Testis (tissue), 2 donors: Measurements from ENCODE around the gene LZTS2.

Experiments used
- POLR2A ChIP-seq: fragments of 450-650 bp; IDR thresholded peaks from one replicate; pipeline ENCODE4 v1.6.1; 2017; ENCODE audit warnings: antibody characterized with exemption, mild to moderate bottlenecking, moderate library complexity
- TF ChIP-seq, protein P1 (sequence below), 3 experiments: fragments of 450-650 bp in 2 of 3; fragments of 200-600 bp in 1 of 3; sonication (generic) in 1 of 3; IDR thresholded peaks; one replicate each; pipeline ENCODE4 v1.5.1; 2016 to 2019; ENCODE audit warnings: antibody characterized with exemption in 3 of 3, mild to moderate bottlenecking in 2 of 3, moderate library complexity in 1 of 3

DNA sequence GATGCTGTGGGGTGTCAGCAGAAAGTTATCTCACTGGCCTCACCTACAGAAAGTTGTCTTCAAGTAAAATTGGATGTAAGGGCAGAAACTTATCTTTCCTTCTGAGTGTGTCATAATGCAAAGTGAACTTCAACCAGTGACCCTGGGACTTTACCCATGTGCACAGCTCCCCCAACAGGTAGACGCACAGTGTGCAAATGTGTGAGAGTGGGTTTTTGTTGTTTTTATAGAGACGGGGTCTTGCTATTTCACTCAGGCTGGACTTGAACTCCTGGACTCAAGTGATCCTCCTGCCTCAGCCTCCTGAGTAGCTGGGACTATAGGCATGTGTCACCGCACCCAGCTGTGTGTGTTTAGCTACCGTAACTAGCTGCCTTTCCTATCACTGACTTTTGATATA lies 55.8 kb downstream of the LZTS2 start:
- TF ChIP-seq, protein P1, sequence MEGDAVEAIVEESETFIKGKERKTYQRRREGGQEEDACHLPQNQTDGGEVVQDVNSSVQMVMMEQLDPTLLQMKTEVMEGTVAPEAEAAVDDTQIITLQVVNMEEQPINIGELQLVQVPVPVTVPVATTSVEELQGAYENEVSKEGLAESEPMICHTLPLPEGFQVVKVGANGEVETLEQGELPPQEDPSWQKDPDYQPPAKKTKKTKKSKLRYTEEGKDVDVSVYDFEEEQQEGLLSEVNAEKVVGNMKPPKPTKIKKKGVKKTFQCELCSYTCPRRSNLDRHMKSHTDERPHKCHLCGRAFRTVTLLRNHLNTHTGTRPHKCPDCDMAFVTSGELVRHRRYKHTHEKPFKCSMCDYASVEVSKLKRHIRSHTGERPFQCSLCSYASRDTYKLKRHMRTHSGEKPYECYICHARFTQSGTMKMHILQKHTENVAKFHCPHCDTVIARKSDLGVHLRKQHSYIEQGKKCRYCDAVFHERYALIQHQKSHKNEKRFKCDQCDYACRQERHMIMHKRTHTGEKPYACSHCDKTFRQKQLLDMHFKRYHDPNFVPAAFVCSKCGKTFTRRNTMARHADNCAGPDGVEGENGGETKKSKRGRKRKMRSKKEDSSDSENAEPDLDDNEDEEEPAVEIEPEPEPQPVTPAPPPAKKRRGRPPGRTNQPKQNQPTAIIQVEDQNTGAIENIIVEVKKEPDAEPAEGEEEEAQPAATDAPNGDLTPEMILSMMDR (IDR thresholded peaks at IDR 0.05) = no peak
- no peak for TF ChIP-seq POLR2A
